GM19372 (cell line): ENCODE data around the gene CCDC127.
A peak's percentile ranks its signal among the peaks of the same experiment; 100 is the strongest.
"Not testable (repeated sequence)": the region's sequence is repeated elsewhere in the genome, so short reads cannot be mapped to it uniquely, and the experiment has no call there.

Source experiments
- ATAC-seq: cut with Tn5 transposase; IDR thresholded peaks from one replicate; pipeline ENCODE4 v1.9.1; 2021; ENCODE audit warnings: mild to moderate bottlenecking, low read depth, moderate library complexity; ENCODE audit not compliant: unreplicated experiment

CCDC127 gene

GRCh38 chr5:217494-218456 lies at the start of gene CCDC127, which contains the start of gene SDHA:
Gene CCDC127 (minus strand): TSS chr5:218153. CDS start chr5:216849, 1,304 bp downstream.
Gene SDHA (plus strand): TSS chr5:218320. CDS start chr5:218356, 36 bp downstream.
- peak; percentile 73 for ATAC-seq

- ATAC-seq: no peak
Measured at GRCh38 chr5:267716-268115, 49.8 kb upstream of the CCDC127 start.

DNA sequence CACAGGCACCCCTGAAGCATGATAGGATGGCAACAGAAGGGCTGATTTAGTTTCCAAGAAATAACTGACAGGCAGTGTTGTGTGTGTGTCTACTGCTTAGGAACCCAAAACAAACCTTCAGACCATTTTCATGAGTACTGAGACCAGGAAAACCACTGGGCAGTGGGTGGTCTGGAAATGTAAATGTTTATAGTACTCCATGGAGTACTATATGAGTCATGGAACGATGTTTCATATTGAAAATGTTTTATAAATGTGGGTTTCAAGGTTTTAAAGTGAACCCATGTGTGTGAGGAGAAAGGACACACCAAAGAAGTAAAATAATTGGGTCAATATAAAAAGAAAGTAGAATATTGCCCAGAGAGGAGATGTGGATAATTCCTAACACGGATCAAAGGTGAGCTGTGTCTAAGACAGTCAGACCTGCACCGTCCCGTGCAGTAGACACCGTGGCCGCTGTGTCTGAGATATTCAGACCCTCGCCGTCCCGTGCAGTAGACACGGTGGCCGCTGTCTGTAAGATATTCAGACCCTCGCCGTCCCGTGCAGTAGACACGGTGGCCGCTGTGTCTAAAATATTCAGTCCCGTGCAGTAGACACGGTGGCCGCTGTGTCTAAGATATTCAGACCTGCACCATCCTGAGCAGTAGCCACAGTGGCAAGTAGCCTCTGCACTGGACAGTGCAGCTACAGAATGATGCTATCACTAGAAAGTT lies 48.5 kb upstream of the CCDC127 start:
- ATAC-seq: not testable (repeated sequence)

DNA sequence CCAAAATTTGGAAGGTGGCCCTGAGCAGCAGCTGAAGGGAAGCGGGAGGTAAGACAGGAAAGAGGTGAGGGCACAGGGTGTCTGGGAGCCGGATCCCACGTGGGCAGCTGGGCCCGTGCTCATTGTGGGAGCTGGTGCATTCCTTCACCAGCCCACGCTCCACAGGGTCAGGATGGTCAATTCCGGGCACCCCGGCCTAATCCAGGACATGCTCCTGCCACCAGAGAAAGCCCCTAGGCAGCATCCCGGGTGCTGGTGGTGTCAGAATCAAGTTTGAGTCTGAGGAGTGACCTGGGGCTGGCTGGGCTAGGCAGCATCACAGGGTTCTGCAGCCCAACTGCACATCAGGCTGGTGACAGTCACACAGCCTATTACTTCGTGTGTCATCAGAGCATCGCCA lies 46.4 kb upstream of the CCDC127 start:
- no peak for ATAC-seq

GRCh38 chr5:263275-263974 lies 45.5 kb upstream of the CCDC127 start:
- ATAC-seq: not testable (repeated sequence)

DNA sequence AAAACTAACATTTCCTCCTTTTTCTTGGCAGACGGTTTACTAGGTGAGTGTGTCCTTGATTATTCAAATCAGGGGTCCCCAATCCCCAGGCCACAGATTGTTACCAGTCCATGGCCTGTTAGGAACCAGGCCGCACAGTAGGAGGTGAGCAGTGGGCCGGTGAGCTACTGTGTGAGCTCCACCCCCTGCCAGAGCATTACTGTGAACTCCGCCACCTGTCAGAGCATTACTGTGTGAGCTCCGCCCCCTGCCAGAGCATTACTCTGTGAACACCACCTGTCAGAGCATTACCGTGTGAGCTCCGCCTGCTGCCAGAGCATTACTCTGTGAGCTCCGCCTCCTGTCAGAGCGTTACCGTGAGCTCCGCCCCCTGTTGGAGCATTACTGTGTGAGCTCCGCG lies 39.2 kb upstream of the CCDC127 start:
- ATAC-seq: no peak

DNA sequence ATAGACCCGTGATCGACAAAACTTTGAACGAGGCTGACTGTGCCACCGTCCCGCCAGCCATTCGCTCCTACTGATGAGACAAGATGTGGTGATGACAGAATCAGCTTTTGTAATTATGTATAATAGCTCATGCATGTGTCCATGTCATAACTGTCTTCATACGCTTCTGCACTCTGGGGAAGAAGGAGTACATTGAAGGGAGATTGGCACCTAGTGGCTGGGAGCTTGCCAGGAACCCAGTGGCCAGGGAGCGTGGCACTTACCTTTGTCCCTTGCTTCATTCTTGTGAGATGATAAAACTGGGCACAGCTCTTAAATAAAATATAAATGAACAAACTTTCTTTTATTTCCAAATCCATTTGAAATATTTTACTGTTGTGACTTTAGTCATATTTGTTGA lies 38.4 kb upstream of the CCDC127 start:
- not testable (repeated sequence) for ATAC-seq

GRCh38 chr5:255116-255515 lies 37.2 kb upstream of the CCDC127 start:
- not testable (repeated sequence) for ATAC-seq

DNA sequence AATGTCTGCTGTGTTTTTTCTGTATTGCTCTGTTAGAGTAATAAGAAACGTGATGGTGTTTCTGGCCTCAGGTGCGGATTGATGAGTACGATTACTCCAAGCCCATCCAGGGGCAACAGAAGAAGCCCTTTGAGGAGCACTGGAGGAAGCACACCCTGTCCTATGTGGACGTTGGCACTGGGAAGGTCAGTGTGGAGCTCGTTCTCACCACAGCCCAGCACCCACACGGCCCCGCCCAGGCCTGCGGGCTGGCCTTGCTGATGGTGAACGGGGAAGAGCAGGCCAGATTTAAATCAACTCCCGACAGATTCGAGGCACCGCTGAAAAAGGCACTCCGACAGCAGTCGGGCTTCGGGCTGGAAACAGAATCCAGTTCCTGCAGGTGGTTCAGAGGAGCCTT lies 36.4 kb upstream of the CCDC127 start:
- not testable (repeated sequence) for ATAC-seq

GRCh38 chr5:252546-252945 lies 34.6 kb upstream of the CCDC127 start:
- ATAC-seq: no peak

DNA sequence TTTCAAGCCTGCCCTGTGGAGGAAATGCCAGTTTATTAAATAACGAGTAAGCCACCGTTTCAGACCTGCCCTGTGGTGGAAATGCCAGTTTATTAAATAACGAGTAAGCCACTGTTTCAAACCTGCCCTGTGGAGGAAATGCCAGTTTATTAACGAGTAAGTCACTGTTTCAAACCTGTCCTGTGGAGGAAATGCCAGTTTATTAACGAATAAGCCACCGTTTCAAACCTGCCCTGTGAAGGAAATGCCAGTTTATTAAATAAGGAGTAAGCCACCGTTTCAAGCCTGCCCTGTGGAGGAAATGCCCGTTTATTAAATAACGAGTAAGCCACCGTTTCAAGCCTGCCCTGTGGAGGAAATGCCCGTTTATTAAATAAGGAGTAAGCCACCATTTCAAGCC lies 34.0 kb upstream of the CCDC127 start:
- ATAC-seq: not testable (repeated sequence)

DNA sequence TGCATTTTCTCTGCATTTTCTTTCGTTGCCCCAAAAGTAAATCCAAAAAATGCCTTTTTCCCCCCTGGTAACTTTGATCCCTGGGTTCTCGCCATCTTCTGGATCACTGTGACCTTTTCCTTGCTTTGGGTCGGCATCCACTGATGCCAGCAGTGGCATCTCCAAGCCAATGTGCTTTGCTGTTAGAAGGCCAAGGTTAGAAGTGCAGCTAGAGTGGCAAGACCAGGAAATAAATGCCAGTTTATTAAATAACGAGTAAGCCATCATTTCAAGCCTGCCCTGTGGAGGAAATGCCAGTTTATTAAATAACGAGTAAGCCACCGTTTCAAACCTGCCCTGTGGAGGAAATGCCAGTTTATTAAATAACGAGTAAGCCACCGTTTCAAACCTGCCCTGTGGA lies 33.6 kb upstream of the CCDC127 start:
- not testable (repeated sequence) for ATAC-seq

GRCh38 chr5:251016-251415 lies 33.1 kb upstream of the CCDC127 start:
- ATAC-seq: not testable (repeated sequence)

GRCh38 chr5:250396-250795 lies 32.4 kb upstream of the CCDC127 start:
- not testable (repeated sequence) for ATAC-seq

GRCh38 chr5:245717-246116 lies 27.8 kb upstream of the CCDC127 start:
- ATAC-seq: not testable (repeated sequence)

- not testable (repeated sequence) for ATAC-seq
Measured at GRCh38 chr5:243683-244367, 25.9 kb upstream of the CCDC127 start.

- not testable (repeated sequence) for ATAC-seq
Measured at GRCh38 chr5:241045-241669, 23.2 kb upstream of the CCDC127 start.

DNA sequence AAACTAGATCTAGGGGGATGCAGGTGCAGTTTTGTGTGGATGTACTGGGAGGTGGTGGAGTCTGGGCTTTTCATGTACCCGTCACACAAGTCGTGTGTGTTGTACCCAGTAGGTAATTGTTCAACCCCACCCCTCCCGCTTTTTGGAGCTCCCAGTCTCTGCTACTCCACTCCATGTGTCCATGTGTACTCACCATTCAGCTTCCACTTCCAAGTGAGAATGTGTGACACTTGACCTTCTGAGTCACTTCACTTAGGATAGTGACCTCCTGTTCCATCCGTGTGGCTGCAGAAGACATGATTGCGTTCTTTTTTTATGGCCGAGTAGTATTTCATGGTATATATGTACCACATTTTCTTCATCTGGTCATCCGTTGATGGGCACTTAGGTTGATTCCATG lies 22.6 kb upstream of the CCDC127 start:
- not testable (repeated sequence) for ATAC-seq

- not testable (repeated sequence) for ATAC-seq
Measured at GRCh38 chr5:237931-238330, 20.0 kb upstream of the CCDC127 start.

- ATAC-seq: not testable (repeated sequence)
Measured at GRCh38 chr5:235527-235926, 17.6 kb upstream of the CCDC127 start.
